ENCODE results near the gene KCNIP1. TPM values are rescaled to one million over a fixed set of nuclear protein-coding genes. Genes with fewer than 3 reads are reported as not detected.

Gene KCNIP1
- total and polyA plus RNA-seq, 11 donors, result 0.52 to 1.3 (median 1.2) TPM; not detected in 8

DNA sequence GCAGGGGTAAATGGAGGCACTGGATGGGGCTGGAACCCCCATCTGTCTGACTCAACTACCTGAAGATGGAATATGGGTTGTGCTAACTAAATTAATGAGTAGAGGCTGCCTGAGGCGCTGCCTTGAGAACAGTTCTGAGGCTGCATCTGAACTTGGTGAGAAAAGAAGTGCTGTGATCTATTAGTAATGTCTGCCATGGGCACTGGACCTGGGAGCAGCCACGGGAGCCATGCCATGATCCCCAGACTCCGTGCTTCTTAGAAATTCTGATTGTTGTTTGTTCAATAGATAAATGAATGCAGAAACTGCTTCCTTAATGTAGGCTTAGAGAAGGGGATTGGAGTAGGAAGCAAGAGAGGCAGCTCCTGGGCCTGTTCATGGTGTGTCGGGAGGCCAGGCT, 80.2 kb downstream of the KCNIP1 start:
- TF ChIP-seq POLR2A (IDR thresholded peaks at IDR 0.05), result no peak
- TF ChIP-seq, protein P1, sequence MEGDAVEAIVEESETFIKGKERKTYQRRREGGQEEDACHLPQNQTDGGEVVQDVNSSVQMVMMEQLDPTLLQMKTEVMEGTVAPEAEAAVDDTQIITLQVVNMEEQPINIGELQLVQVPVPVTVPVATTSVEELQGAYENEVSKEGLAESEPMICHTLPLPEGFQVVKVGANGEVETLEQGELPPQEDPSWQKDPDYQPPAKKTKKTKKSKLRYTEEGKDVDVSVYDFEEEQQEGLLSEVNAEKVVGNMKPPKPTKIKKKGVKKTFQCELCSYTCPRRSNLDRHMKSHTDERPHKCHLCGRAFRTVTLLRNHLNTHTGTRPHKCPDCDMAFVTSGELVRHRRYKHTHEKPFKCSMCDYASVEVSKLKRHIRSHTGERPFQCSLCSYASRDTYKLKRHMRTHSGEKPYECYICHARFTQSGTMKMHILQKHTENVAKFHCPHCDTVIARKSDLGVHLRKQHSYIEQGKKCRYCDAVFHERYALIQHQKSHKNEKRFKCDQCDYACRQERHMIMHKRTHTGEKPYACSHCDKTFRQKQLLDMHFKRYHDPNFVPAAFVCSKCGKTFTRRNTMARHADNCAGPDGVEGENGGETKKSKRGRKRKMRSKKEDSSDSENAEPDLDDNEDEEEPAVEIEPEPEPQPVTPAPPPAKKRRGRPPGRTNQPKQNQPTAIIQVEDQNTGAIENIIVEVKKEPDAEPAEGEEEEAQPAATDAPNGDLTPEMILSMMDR (IDR thresholded peaks at IDR 0.05), result no peak
- WGBS, 4 donors, result 59 to 68% (median 63%) methylated on average over 4 of the region's 4 CpGs
- Histone ChIP-seq H3K9me3 (peaks cover 0 to 2% (median 0%) of the 10 kb centered on the region in 12 donors), H3K27ac (no peak overlapping the region), H3K4me3 (no peak overlapping the region), H3K36me3 (no peaks in the 10 kb centered on the region), H3K27me3 (peaks cover 0 to 8% (median 0%) of the 10 kb centered on the region in 9 donors), H3K4me1 (peaks cover 0 to 7% (median 0%) of the 10 kb centered on the region in 12 donors)
- ATAC-seq (peak in 1 of 4 donors; percentile 22), DNase-seq (no peak)
- intact Hi-C loops (cut with DNase I), result no loop called here

DNA sequence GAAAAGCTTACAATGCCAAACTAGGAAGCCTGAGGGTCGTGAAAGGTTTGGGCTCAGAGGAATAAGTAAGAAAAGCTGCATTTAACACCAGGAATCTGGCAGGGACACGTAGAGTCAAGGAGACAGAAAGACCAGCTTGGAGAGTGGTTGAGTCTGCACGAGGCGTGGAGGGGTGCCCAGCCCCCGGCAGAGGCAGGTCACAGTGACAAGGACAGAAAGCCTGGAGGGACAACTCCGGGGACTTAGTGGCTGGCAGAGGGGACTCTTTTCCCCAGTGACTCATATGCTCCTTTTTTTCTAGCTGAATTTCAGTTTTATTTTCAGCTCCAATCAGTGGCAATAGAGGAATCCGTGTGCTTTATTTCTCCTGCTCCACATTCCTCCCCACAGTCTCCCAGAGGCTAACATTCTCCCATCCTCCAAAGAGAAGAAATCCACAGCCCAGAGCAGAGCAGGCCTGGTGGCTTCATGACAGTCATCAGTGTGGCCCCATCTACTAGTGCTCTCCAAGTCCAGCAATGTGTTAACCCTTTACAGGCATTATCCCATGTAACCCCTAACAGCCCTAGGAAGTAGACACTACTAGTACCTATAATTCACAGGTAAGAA, 80.7 kb downstream of the KCNIP1 start:
- intact Hi-C loops (cut with DNase I), result no loop called here
- no peak for TF ChIP-seq POLR2A (IDR thresholded peaks at IDR 0.05)
- TF ChIP-seq, protein P1 (IDR thresholded peaks at IDR 0.05), result no peak

DNA sequence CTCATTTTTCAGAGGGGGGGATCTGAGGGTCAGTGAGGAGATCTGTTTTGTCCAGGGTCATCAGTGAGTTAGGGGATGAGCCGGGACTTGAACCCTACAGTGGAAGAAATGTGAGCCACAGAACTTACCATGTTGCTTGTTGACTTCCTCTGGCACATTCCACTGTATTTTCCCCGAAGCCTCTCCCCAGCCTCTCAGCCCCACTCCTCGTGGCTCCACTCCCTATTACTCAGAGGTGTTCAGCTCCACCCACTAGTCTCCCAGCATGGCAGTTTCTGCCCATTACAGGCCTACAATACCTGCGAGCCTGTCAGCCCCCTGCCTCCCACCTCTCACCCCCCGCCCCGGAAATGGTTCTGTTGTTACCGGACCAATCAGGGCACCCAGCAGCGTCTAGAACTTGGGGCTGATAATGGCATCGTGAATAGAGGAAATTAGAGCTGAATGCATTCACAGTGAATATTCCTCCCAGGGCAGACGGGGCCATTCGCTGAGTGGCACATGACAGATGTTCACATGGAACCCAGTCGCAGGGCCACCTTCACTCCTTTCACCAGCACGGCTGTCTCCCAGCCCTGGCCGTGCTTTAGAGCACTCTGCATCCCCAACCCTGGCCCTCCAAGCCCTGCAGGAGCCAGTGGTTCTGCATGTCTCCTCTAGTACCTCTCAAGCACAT, 81.6 kb downstream of the KCNIP1 start:
- DNase-seq (no peak), ATAC-seq (no peak)
- 80 to 85% (median 83%) methylated on average over 14 of the region's 14 CpGs for WGBS, 4 donors
- Histone ChIP-seq H3K36me3 (no peaks in the 10 kb centered on the region), H3K9me3 (no peaks in the 10 kb centered on the region), H3K27ac (no peak overlapping the region), H3K27me3 (peaks cover 0 to 4% (median 0%) of the 10 kb centered on the region in 9 donors), H3K4me3 (no peak overlapping the region), H3K4me1 (peaks cover 0 to 7% (median 0%) of the 10 kb centered on the region in 12 donors)
- TF ChIP-seq, protein P1 (IDR thresholded peaks at IDR 0.05), result no peak
- no peak for TF ChIP-seq POLR2A (IDR thresholded peaks at IDR 0.05)
- intact Hi-C loops (cut with DNase I), result no loop called here

More for the DNA sequence above, 80.7 kb downstream of the KCNIP1 start:
- DNase-seq, result no peak
- Histone ChIP-seq H3K4me3 (no peak overlapping the region), H3K27me3 (peaks cover 0 to 8% (median 0%) of the 10 kb centered on the region in 9 donors), H3K36me3 (no peaks in the 10 kb centered on the region), H3K9me3 (no peaks in the 10 kb centered on the region), H3K4me1 (peaks cover 0 to 7% (median 0%) of the 10 kb centered on the region in 12 donors), H3K27ac (no peak overlapping the region)
- ATAC-seq, result peak in 2 of 4 donors; percentile 31 to 73
- 25 to 36% (median 34%) methylated on average over 7 of the region's 7 CpGs for WGBS, 4 donors

DNA sequence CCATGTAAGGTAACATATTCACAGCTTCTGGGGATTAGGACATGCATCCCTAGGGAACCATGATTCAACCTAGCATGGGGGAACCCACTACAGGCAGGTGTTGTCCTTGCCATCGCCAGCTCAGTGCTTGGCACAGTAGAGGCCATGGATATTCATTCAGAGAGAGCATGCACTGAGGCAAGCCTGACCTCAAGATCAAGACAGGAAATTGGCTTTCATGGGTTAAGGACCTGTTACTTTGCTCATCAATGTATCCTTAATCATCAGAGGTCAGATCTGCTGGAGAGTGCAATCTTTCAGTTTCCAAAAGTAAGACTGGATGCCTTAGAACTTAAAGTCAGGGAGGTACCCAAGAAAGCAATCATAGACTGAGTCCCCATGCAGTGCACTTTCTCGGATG, 84.0 kb downstream of the KCNIP1 start:
- DNase-seq (no peak), ATAC-seq (no peak)
- intact Hi-C loops (cut with DNase I), result no loop called here
- Histone ChIP-seq H3K27me3 (no peaks in the 10 kb centered on the region), H3K27ac (no peak overlapping the region), H3K4me1 (peaks cover 0 to 7% (median 0%) of the 10 kb centered on the region in 12 donors), H3K9me3 (no peaks in the 10 kb centered on the region), H3K36me3 (no peaks in the 10 kb centered on the region), H3K4me3 (no peak overlapping the region)
- TF ChIP-seq, protein P1 (IDR thresholded peaks at IDR 0.05), result no peak
- TF ChIP-seq POLR2A (IDR thresholded peaks at IDR 0.05), result no peak
- WGBS, 4 donors, result 39 to 48% (median 46%) methylated on average over 2 of the region's 2 CpGs

Measured in heart left ventricle (tissue), 16 donors.